ENCODE data around the gene PPP1R15B. TPM values are rescaled to one million over a fixed set of nuclear protein-coding genes. Genes with fewer than 3 reads are reported as not detected.
A peak's percentile ranks its signal among the peaks of the same experiment; 100 is the strongest.

Gene PPP1R15B
- total RNA-seq, 1 donor = 30.3 TPM

DNA sequence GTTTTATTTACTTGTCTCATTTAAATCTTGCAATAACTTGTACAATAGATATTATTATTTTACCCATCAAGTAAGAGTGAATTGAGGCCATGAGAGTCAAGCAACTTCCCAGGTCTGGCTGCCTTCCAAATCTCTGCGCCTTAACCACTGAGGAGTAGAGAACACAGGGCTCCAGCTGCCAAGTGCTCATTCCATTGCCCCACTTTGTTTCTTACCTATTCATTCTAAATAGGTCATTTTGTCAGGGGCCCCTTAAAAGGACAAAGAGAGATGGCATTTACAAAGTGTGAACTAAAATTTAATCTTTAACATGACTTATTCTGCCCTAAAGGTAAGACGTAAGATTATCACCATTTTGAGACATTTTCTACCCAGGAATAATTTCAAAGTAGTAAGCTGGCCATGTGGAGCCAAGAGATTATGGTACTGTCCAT is 3.5 kb downstream of the PPP1R15B start:
- TF ChIP-seq, protein P1, sequence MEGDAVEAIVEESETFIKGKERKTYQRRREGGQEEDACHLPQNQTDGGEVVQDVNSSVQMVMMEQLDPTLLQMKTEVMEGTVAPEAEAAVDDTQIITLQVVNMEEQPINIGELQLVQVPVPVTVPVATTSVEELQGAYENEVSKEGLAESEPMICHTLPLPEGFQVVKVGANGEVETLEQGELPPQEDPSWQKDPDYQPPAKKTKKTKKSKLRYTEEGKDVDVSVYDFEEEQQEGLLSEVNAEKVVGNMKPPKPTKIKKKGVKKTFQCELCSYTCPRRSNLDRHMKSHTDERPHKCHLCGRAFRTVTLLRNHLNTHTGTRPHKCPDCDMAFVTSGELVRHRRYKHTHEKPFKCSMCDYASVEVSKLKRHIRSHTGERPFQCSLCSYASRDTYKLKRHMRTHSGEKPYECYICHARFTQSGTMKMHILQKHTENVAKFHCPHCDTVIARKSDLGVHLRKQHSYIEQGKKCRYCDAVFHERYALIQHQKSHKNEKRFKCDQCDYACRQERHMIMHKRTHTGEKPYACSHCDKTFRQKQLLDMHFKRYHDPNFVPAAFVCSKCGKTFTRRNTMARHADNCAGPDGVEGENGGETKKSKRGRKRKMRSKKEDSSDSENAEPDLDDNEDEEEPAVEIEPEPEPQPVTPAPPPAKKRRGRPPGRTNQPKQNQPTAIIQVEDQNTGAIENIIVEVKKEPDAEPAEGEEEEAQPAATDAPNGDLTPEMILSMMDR (IDR thresholded peaks at IDR 0.05; ENCODE audit: insufficient read depth, low read length) = no peak
- peak; percentile 84 for DNase-seq (ENCODE audit: low read depth)
- peak overlapping the region; percentile 99 for H3K4me3 ChIP-seq (ENCODE audit: low read depth, low read length)

DNA sequence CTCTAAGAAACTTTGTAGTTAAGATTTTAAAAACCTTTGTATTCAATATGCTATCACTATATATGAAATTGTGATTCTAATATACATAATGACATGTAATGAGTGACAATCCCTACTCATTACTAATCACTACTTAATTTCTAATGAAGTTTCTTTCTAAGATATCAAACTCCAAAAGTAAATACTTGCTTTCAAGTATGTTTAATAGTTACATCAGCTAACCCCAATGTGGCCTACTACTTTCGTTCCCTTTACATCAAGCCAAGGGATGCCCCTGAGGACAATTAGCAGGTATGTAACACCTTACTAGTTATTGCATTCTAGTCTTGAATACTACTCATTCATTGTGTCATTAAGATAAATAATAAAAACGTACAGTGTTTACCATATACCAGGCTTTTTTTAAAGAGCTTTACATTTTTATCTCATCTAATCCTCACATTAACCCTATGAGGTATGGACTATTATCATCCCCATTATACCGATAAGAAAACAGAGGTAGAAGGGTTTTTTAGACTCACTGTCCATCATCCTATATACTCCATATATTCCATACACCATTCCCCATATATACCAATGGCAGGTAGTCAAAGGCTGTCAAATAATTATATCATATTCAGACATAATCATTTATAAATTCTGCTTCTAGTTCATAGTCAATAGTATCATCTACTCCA is 4.2 kb downstream of the PPP1R15B start:
- peak overlapping the region; percentile 99 for H3K4me3 ChIP-seq (ENCODE audit: low read depth, low read length)
- DNase-seq (ENCODE audit: low read depth) = peak; percentile 42
- TF ChIP-seq, protein P1 (IDR thresholded peaks at IDR 0.05; ENCODE audit: insufficient read depth, low read length) = no peak

DNA sequence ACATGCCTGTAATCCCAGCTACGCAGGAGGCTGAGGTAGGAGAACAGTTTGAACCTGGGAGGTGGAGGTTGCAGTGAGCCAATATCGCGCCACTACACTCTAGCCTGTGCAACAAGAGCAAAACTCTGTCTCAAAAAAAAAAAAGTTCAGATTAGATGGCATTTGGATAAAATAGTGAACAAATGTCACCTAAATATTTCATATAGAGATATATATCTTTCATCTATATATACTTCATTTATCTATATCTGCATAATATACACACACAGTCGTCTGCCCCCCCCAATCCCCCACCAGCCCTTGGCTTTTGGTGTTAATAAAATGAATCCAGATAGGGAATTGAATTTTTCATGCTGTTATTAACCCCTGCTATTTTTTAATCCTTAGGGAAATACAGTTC is 5.0 kb downstream of the PPP1R15B start:
- TF ChIP-seq, protein P1 (IDR thresholded peaks at IDR 0.05; ENCODE audit: insufficient read depth, low read length) = no peak

DNA sequence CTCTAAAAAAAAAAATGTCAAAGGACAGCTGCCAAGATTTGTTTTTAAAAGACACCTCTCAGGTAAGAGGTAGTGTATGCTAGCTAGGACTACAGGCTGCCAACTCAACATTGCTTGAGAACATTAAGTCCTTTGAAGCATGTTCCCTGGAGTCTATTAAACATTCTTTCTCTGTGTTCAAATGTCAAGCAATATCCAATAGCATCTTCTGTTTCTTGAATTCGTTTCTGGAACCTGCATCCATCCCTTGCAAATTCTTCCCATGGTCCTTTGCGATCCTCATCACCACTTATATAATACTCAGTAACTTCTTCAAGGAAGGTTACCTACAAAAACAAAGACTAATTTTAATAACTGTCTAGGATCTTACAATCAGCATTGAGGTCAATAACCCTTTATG is 5.6 kb downstream of the PPP1R15B start:
- peak; percentile 35 for DNase-seq (ENCODE audit: low read depth)
- TF ChIP-seq, protein P1 (IDR thresholded peaks at IDR 0.05; ENCODE audit: insufficient read depth, low read length) = no peak
- peak overlapping the region; percentile 99 for H3K4me3 ChIP-seq (ENCODE audit: low read depth, low read length)

More for the DNA sequence above, 5.0 kb downstream of the PPP1R15B start:
- DNase-seq (ENCODE audit: low read depth) = no peak
- H3K4me3 ChIP-seq (ENCODE audit: low read depth, low read length) = peak overlapping the region; percentile 99

DNA sequence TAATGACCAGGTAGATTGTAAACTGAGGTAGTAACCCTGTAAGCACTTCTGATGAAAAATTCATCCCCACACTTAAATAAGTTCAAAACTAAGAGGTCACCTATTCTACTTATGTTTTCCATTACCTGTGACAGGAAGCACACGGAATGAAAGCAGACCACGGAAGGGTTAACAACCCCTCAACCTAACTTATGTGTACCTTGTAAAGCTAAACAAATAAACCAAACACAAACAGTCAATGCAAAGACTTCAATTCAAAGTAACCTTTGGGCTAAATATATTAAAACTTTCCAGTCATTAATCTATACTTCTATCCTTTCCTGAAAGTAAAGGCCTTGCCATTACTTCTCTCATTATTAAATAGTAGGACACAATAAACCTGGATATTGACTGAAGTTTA is 7.0 kb downstream of the PPP1R15B start:
- DNase-seq (ENCODE audit: low read depth) = no peak
- no peak overlapping the region for H3K4me3 ChIP-seq (ENCODE audit: low read depth, low read length)
- TF ChIP-seq, protein P1 (IDR thresholded peaks at IDR 0.05; ENCODE audit: insufficient read depth, low read length) = no peak

DNA sequence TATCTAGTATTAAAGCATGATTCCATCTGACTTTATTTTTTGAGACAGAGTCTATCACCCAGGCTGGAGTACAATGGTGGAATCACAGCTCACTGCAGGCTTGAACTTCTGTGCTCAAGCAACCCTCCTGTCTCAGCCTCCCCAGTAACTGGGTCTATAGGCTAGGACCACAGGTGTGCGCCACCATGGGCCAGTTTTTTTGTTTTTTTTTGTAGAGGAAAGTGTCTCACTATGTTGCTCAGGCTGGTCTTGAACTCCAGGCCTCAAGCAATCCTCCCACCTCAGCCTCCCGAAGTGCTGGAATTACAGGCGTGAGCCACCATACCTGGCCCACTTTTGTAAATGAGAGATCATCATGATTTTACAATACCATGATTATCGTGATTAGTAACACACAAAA is 9.2 kb downstream of the PPP1R15B start:
- no peak overlapping the region for H3K4me3 ChIP-seq (ENCODE audit: low read depth, low read length)
- DNase-seq (ENCODE audit: low read depth) = no peak
- TF ChIP-seq, protein P1 (IDR thresholded peaks at IDR 0.05; ENCODE audit: insufficient read depth, low read length) = no peak

DNA sequence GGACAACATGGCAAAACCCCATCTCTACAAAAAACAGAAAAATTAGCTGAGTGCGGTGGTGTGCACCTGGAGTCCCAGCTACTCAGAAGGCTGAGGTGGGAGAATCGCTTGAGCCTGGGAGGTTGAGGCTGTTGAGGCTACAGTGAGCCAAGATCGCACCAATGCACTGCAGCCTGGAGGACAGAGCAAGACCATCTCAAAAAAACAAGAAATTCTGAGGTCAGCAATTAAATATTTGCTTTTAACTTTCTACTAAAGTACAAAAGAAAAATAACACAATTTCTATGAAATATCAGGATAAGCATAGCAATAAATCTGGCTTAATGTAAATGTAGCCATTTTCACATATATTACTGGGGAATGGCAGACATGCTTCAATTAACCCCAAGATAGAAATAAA is 9.9 kb downstream of the PPP1R15B start:
- DNase-seq (ENCODE audit: low read depth) = no peak
- no peak overlapping the region for H3K4me3 ChIP-seq (ENCODE audit: low read depth, low read length)
- TF ChIP-seq, protein P1 (IDR thresholded peaks at IDR 0.05; ENCODE audit: insufficient read depth, low read length) = no peak
